T-helper 1 cell treated with Interleukin-12 subunit alpha and Interleukin-12 subunit beta and Interleukin-4 antibody, amounts not matched to agents 30 ng/mL and 1 ng/mL, for 36 hours (primary cell): ENCODE data around the gene LENG9. TPM values are rescaled to one million over a fixed set of nuclear protein-coding genes. Genes with fewer than 3 reads are reported as not detected.

Experiments
- intact Hi-C: fragments of 100-400 bp; cut with micrococcal nuclease; formaldehyde crosslinking; loops from one replicate; pipeline ENCODE4 v1.15.1; 2024
- total RNA-seq: library from RNA; stranded (reverse); gene quantifications from 2 replicates; pipeline ENCODE4 v1.2.3, GENCODE V29; 2022

Gene LENG9
- total RNA-seq, 1 donor from 2014 or later = 7.1 TPM

DNA sequence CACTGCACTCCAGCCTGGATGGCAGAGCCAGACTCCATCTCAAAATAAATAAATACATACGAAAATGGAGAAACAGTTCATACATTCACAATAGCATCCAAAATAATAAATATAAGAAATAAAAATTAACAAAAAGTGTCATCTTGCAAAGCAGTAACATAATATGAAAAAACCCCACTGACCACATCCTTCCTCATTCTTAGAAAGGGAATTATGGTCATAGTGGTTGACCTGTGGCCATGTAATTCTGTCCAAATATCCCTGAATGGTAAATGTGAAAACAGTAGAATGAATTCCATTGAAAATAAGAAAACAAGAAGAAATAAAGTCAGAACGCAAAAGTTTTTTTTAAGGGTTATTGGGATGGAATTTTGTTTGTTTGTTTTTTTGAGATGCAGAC lies 16.5 kb upstream of the LENG9 start:
- intact Hi-C loops = loop anchor here (5.0 kb wide), 1 partner anchor 37 kb away; no protein-coding TSS in a partner anchor

DNA sequence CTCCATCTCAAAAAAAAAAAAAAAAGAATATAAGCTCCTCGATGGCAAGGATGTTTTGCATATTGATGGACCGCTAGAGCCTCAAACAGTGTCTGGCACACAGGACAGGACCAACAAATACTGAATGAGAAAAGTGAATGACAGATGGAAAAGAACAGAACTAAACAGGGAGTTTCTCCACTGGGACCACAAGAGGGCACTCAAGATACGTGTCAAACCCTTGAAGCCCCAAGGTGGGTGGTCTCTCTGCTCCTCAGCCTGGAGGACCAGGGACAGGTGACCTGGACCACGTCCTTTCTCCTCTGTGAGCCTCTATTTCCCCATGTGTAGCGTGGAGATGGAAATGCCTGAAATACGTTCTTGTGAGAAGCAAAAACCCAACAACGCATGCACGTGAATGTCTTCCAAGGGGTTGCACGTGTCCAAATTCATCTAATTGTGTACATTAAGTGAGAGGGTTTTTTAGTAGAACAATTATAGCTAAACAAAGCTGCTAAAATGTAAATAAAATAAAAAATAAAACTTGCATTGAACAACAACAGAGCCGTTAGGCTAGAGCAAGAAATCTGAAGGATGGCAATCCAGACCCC lies 15.2 kb upstream of the LENG9 start:
- intact Hi-C loops = no loop called here

DNA sequence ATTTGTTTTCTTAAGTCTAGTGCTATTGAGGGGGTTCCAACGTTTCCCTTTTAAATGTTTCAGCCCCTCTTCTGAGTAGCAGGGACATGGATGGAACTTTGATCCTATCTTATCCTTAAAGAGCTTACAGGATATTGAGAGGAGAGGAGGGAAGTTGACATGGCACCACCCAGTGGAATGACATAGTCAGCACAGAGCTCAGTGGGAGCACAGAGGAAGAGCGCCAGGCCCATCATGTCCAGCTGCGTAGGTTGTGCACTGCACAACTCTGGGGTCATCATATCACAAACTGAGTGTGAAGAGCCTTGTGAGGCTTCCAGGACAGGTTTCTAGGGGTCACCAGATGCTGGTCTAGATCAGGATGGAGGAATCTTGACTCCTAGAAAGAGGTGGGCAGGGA lies 14.1 kb upstream of the LENG9 start:
- intact Hi-C loops = no loop called here

DNA sequence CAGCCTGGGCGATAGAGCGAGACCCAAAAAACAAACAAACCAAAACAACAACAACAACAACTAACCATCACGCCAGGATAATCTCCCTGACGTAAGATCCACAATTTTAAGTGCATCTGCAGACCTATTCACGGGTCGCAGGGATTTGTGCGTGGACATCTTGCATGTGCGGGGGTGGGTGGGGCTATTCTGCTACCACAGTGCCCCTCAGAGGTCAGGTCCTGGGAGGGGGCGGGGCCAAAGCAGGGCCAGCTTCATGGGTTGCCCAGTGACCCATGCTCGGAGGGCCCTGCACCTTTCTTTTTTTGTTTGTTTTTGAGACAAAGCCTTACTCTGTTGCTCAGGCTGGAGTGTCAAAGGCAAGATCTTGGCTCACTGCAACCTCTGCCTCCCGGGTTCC lies 12.1 kb upstream of the LENG9 start:
- intact Hi-C loops = no loop called here

DNA sequence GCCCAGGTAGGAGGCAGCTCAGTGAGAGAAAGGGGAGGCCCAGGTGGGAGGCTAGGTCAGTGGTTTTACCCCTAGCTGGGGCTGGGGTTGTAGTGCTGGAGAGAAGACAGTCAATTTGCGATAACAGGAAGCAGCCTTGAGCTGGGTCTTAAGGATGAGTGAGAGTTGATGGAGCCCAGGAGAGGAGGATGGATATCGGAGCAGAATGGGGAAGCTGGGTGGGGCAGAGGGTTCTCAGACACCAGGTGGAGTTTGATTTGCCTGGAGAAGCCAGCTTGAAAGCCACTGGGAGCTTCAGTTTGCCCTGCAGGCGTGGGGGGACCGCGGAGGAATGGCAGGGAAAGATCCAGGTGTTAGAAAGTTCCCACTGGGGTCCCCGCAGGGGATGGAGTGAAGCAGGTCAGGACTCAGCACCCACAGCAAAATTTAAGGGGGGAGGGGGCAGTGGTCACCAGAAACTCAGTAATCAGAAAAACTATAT lies 10.4 kb upstream of the LENG9 start:
- intact Hi-C loops = no loop called here

DNA sequence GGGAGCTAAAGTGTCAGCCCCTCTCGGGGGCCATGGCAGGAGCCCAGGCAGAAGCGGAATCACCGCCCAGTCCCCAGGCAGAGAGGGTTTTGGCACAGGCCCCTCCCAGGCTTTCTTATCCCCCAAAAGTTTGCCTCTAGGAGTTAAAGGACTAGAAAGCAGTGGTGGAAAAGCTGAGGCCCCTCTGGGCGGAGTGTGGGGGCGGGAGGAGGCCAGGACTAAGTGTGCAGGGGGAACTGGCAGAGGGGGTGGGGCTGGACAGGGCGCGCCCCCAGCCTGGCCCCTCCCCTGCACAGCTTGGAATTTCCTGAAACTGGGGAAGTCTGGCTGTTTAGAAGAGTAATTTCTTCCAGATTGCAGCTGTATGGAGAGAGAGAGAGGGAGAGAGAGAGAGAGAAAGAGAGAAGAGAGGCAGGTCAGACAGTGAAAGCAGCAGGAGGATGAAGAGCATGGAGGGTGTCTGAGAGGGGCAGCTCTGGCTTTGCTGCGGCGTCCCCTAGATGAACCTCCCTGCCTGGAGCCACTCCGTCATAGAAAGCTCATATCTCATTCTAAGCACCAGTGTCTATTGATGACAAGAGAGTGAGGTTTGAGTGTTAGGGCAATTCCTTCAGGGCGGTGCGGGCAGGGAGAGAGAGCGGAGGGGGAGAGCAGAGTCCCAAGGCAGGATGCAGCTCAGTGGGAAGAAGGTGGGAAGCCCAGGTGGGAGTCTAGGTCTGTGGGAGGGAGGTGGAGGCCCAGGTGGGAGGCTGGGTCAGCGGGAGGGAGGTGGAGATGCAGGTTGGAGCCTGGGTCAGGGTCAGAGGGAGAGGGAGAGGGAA lies 9.7 kb upstream of the LENG9 start, which contains the start of gene CDC42EP5:
Gene CDC42EP5 (minus strand): TSS at position 226 of the 821 bp plus-strand sequence. CDS start 7,749 bp downstream, outside the sequence.
- intact Hi-C loops = no loop called here

DNA sequence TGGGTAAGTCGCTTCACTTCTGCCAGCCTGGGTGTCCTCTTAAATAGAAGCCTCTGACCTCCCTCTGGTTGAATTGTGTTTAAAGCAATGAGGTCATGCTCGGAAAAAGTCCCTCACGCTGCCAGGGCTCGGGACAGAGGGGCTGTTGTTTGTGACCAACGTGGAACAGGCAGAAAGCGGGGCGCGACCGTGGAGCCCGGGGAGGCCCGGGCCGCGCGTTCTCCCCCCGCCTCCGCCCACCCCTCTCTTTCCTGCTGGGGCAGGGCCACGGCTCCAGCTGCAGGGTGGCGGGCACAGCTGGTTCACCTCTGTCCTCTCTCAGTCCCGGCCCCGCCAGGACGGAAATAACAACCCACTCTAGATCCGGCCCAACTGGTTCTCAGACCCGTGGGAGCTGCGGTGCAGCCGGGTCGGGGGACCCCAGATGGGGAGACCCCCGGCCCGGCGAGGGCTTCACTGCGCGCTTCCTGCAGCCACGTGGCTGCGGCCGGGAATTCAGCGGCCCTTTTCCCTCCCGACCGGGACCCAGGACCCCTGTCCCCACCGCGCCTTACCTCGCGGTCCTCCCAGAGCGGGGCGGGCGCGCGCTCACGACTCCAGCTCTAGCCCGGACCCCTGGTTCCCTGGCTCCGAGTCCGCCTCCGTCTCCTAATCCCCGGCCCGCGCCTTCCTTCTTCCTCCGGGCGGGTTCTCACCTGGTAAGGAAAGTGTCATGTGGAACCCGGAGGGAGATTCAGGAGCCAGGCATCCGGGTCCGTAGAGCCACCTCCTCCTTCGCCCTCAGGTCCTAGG lies 7.6 kb upstream of the LENG9 start:
- intact Hi-C loops = no loop called here

DNA sequence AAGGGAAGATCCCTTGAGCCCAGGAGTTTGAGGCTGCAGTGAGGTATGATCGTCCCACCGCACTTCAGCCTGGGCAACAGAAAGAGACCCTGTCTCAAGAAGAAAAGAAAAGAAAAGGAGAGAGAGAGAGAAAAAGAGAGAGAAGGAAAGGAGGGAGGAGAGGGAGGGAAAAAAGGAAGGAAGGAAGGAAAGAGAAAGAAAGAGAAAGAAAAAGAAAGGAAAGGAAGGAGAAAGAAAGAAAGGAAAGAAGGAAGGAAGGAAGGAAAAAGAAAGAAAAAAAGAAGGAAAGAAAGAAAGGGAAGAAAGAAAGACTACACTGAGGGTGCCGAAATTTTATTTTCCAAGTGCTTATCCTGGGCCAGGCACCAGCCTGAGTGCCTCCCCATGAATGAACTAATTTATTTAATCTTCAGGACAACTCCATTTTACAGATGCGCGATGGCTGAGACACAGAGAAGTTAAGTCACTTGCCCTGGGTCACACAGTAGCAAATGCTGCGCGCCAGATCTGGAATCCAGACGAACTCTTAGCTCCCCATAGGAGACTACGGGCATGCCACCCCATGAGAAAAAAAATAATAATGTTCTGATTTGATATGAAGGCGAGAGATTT lies 6.8 kb upstream of the LENG9 start:
- intact Hi-C loops = no loop called here

DNA sequence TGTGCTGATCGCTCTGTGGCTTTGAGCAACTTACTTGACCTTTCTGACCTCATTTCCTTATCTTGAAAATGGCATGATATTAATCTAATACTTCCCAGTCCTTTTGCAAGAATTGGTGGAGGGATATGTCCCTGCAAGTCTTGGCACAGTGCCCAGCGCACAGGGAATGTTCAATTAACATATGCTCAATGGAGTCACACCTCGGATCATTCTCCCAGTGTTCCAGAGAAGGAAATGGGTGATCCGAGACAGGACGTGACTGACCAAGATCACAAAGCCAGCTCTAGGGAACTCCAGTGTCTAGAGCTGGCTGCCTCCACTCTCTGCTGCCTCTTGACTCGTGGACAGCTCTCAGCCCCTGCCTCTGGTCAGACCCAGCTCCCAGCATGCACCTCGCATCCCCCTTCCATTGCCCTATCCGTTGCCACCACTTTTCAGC lies 5.9 kb upstream of the LENG9 start:
- intact Hi-C loops = loop anchor here (10.0 kb wide), 2 partner anchors 915 to 1845 kb away; partner anchors contain the start of genes RPL28, TMEM238 and ZSCAN5A

DNA sequence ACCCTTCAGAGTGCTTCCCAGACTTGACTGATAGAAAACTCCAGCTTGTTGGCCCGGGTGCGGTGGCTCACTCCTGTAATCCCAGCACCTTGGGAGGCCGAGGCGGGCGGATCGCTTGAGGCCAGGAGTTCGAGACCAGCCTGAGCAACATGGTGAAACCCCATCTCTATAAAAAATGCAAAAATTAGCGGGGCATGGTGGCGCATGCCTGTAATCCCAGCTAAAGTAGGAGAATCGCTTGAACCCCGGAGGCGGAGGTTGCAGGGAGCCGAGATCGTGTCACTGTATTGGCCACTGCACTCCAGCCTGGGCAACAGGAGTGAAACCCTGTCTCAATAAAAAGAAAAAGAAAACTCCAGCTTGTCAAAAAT lies 2.5 kb upstream of the LENG9 start:
- intact Hi-C loops = loop anchor here (10.0 kb wide), 2 partner anchors 919 to 1849 kb away; partner anchors contain the start of genes RPL28, TMEM238 and ZSCAN5A

DNA sequence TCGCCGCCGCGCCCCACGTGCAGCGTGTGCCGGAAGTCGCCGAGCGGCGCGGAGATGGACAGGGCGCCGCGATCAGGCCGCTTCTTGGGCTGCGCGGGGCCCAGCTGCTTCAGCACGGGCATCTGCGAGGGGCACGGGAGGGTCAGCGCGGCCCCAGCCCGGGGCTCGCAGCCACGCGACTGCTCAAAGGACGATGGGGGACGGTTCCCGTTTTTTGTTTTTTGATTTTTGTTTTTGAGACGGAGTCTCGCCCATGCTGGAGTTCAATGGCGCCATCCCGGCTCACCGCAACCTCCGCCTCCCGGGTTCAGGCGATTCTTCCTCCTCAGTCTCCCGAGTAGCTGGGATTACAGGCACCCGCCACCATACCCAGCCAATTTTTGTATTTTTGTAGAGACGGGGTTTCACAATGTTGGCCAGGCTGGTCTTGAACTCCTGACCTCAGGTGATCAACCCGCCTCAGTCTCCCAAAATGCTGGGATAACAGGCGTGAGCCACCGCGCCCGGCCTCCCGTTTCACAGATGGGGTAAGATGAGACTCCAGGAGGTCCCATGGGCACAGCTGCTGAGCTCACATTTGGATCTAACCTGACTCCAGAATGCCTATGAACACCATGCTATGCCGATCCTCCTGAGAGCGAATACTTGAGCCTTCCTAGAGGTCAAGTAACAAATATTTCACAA lies 2.0 kb upstream of the LENG9 start:
- intact Hi-C loops = loop anchor here (2.0 to 10.0 kb wide), 5 partner anchors 919 to 1849 kb away; partner anchors contain the start of genes FIZ1, RPL28, TMEM238 and ZNF444

DNA sequence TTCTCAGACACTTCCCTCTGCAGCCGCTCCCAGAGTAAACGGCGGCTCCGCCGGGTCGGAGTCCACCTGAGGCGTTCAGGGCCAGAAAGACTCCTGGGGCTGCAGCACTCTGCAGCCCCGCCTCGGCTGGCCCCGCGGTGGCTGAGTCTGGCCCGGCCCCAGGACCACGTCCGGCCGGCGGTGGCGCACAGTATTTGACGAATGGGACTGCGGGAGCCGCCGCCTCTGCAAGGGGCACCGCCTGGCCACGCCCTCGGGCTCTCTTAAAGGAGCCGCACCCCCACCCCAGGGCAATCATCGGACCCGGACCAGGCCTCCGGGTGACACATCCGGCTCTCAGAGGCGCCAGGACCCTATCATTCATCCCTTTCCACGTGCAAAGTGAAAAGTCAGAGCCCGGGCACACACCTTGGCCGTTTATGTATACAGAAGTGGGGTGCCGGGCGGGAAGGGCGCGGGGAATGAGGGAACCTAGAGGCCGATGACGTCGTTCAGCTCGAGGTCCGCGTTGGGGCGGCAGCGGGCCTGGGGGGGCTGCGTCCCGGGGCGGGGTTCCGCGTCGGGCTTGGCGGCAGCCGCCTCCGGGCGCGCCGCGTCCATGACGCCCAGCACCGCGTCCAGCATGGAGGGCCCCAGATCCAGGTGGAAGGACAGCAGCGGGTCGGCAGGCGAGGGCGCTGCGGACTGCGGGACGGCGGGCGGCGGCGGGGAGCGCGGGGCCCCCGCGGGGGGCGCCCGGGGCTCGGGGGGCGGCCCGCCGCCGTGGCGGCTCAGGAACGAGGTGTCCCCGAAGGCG lies 1.2 kb upstream of the LENG9 start:
- intact Hi-C loops = loop anchor here (1.0 to 10.0 kb wide), 18 partner anchors 34 to 1850 kb away; partner anchors contain the start of genes CNOT3, FIZ1, HSPBP1 and ISOC2

DNA sequence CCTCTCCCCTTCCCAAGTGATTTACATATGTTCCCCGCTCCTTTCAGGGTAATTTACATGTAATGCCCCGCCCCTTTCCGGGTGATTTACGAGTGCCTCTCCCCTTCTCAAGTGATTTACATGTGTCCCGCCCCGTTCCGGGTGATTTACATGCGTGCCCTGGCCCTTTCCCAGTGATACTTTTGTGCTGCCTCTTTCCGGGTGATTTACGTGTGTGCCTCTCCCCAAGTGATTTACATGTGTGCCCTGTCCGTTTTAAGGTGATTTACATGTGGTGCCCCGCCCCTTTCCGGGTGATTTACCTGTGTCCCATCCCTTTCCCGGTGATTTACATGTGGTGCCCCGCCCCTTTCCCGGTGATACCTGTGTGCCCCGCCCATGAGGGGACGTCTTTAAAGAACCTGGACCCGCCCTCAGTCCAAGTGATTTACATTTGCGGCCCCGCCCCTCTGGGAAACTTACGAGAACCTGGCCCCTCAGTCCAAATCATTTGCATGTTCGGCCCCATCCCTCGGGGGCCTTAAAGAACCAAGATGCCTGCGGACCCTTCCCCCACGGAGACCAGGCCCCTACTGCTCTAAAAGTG lies 559 bp upstream of the LENG9 start:
- intact Hi-C loops = loop anchor here (1.0 to 10.0 kb wide), 18 partner anchors 33 to 1851 kb away; partner anchors contain the start of genes CNOT3, FIZ1, HSPBP1 and ISOC2

DNA sequence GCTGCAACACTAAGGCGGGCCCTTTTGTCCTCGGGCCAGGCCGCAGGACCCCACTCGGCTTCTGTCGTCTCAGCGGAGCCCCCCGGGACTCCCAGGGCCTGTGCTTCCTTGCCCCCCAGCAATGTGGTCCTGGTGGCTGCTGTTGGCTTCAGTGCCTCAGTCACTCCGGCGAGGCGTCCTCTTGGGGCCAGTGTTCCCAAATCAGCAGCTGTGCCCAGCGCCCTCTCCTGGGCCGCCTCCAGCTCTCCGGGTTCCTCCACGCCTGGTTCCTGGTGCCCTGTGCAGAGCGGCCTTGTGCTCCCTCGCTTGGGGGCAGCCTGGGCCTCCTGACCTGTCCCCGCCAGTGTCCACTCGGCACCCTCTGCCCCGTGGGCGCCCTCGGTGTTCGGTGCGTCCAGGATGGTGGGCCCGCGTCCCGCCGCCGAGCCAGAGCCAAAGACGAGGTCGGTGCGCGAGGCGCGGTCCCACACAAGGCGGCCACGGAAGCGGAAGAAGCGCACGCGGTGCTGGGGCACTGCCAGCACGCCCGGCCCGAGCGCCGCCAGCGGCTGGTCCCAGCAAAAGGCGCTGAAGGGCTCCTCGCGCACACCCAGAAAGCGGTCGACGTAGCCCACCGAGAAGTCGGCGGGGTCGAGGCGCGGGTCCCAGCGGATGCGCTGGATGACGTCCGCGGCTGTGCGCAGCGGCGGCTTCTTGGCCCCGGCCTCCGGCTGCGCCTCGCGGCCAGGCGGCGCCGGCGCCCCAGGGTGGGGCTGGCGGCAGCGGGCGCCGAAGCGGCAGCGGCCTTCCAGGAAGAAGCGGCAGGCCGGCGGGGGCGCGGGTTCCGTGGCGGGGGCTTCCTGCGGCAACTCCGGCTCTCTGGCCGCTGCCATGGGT lies 685 bp downstream of the LENG9 start:
- intact Hi-C loops = loop anchor here (1.0 to 10.0 kb wide), 4 partner anchors 14 to 1852 kb away; partner anchors contain the start of genes LENG8, PPP6R1, RPL28 and TMEM238

DNA sequence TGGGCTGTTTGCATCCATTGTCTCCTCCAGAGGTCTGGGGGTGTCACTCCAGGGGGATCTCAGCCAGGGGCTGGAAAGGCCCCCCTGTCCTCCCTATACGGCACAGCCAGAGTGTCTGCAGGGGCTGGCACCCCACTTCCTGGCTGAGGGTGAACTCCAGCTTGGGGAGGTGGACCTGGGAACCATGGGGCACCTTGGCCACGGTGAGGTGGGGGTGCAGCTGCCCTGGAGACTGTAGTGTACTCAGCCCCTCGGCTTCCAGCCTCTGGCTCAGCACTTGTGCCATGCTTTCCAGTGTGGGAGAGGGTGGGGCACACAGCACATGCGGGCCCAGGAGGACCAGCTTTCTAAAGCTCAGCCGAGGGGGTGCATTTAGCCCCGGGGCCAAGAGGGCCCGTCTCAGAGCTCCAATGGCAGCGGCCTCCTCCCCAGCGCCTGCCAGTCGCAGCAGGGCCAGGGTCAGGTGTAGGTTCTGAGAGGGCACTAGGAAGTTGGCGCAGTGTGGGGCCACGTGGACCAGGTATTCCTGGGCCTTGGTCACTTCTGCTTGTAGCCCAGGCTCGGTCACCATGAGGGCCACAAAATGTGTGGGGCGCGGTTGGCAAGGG lies 1.4 kb downstream of the LENG9 start:
- intact Hi-C loops = loop anchor here (5.0 to 10.0 kb wide), 3 partner anchors 795 to 1853 kb away; partner anchors contain the start of genes PPP6R1, RPL28, TMEM238 and ZSCAN5A

DNA sequence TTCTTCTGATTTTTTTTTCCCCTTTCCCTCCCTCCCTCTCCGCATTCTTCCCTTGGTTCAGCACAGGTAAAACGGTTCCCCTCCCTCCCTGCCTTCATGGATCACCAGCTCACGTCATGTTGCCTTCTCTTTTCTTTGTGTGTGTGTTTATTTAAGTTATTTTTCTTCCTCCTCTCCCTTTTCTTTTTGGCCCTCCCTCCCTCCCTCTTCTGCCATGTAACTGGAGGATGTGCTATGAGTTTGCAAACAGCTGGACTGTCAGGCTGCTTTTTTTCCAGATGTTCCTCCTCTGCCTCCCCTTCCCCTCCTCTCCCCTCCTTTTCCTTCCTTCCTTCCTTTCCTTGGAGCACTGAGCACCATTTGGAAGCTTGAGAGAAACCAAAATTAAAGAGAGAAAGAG lies 2.0 kb downstream of the LENG9 start:
- intact Hi-C loops = loop anchor here (5.0 to 10.0 kb wide), 3 partner anchors 796 to 1853 kb away; partner anchors contain the start of genes PPP6R1, RPL28, TMEM238 and ZSCAN5A

DNA sequence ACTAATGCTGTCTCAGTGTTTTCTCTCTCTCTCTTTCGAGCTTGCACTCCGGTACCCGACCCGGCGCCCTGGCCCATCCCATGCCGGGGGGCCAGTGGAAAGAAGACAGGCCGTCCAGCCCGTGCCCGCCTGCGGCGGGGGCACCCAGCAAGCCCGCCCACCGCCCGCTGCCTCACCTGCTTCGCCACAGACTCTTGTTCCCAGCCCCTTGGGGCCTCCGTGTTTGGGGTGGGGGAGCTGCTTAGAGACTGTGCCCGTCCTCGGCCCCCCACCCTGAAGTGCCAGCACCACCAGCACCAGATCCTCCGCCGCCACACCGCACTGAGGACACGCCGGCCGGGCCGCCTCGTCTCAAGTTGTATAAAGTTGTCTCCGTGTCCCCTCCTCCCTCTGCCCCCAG lies 2.4 kb downstream of the LENG9 start:
- intact Hi-C loops = loop anchor here (5.0 to 10.0 kb wide), 3 partner anchors 796 to 1854 kb away; partner anchors contain the start of genes PPP6R1, RPL28, TMEM238 and ZSCAN5A
